OCI-LY7 (cell line): ENCODE data around the gene GPR142. TPM values are rescaled to one million over a fixed set of nuclear protein-coding genes. Genes with fewer than 3 reads are reported as not detected.

ENCODE experiments used
- BruUV-seq: library from RNA; stranded (reverse); fragments of 400-500 nt; replicated peaks from 2 replicates; lab custom pipeline; 2021; lab: Mats Ljungman, UMichigan
- CTCF ChIA-PET: fragments of 300-600 bp; sonication (Branson Sonifier 250); formaldehyde crosslinking; loops from one replicate; lab custom pipeline; 2022; ENCODE audit warnings: antibody characterized with exemption; ENCODE audit not compliant: unreplicated experiment; lab: Charles Lee
- POLR2A ChIA-PET: fragments of 300-600 bp; sonication (Branson Sonifier 250); formaldehyde crosslinking; loops from one replicate; lab custom pipeline; 2022; ENCODE audit warnings: antibody characterized with exemption; lab: Charles Lee
- DNase-seq: peaks from one replicate; pipeline ENCODE4 v3.0.0-alpha.2; 2015; ENCODE audit warnings: low spot score
- H2AFZ ChIP-seq: fragments of 200-600 bp; sonication (generic), shearing (Covaris generic); 2 replicates; pipeline ENCODE4 v1.6.1; 2014; ENCODE audit warnings: mild to moderate bottlenecking, antibody characterized with exemption, low read length, moderate library complexity
- H3K27ac ChIP-seq: fragments of 200-600 bp; sonication (generic); 2 replicates; pipeline ENCODE4 v1.5.1; 2014; ENCODE audit warnings: mixed run types, low read depth, mild to moderate bottlenecking, moderate library complexity, low read length, inconsistent platforms; ENCODE audit not compliant: poor library complexity, severe bottlenecking
- H3K36me3 ChIP-seq: fragments of 200-600 bp; sonication (generic); 2 replicates; pipeline ENCODE4 v1.6.1; 2014; ENCODE audit warnings: mild to moderate bottlenecking, antibody characterized with exemption, low read length, moderate library complexity, mixed read lengths; ENCODE audit not compliant: insufficient read depth
- H3K4me1 ChIP-seq: fragments of 200-600 bp; sonication (generic); 2 replicates; pipeline ENCODE4 v1.5.1; 2014; ENCODE audit warnings: mild to moderate bottlenecking, low read length; ENCODE audit not compliant: insufficient read depth, poor library complexity, severe bottlenecking
- H3K4me2 ChIP-seq: fragments of 200-600 bp; sonication (generic); 2 replicates; pipeline ENCODE4 v1.6.1; 2014; ENCODE audit warnings: mild to moderate bottlenecking, low read length
- H3K4me3 ChIP-seq: fragments of 200-600 bp; sonication (generic); 2 replicates; pipeline ENCODE4 v1.5.1; 2014; ENCODE audit warnings: mild to moderate bottlenecking, low read depth, low read length; ENCODE audit not compliant: poor library complexity, severe bottlenecking
- H3K79me2 ChIP-seq: fragments of 200-600 bp; sonication (generic); 2 replicates; pipeline ENCODE4 v1.6.1; 2016; ENCODE audit warnings: low read depth, mild to moderate bottlenecking, low read length, moderate library complexity, mixed read lengths; ENCODE audit not compliant: insufficient read depth
- H3K9me2 ChIP-seq: fragments of 200-600 bp; sonication (generic); 2 replicates; pipeline ENCODE4 v1.6.1; 2016; ENCODE audit warnings: mild to moderate bottlenecking, low read length, mixed read lengths; ENCODE audit not compliant: insufficient read depth
- H3K9me3 ChIP-seq: fragments of 200-600 bp; sonication (generic); 2 replicates; pipeline ENCODE4 v1.6.1; 2014; ENCODE audit warnings: mild to moderate bottlenecking, mixed run types, low read length, mixed read lengths
- H4K20me1 ChIP-seq: fragments of 200-600 bp; sonication (generic); 2 replicates; pipeline ENCODE4 v1.6.1; 2014; ENCODE audit warnings: mild to moderate bottlenecking, antibody characterized with exemption, low read length, moderate library complexity, mixed read lengths; ENCODE audit not compliant: insufficient read depth
- CTCF ChIP-seq: fragments of 200-600 bp; sonication (generic); conservative IDR thresholded peaks from 2 replicates; pipeline ENCODE4 v1.5.1; 2014; ENCODE audit warnings: mild to moderate bottlenecking, antibody characterized with exemption, low read length, moderate library complexity, mixed read lengths
- EZH2phosphoT487 ChIP-seq: fragments of 200-600 bp; sonication (generic); IDR thresholded peaks from 2 replicates; pipeline ENCODE4 v1.6.1; 2018; ENCODE audit warnings: low read depth, borderline replicate concordance, mild to moderate bottlenecking, mixed run types, antibody characterized with exemption, low read length, moderate library complexity, mixed read lengths
- intact Hi-C: fragments of 100-400 bp; cut with micrococcal nuclease; formaldehyde crosslinking; loops from one replicate; pipeline ENCODE4 v1.10.0; 2022; ENCODE audit not compliant: unreplicated experiment
- total RNA-seq, 2 experiments: library from RNA; depleted of rRNA in 1 of 2; stranded (reverse); fragments of >200 nt in 1 of 2; shearing (Covaris generic) in 1 of 2; gene quantifications; 2 replicates each; pipeline ENCODE4 v1.2.3, GENCODE V29; 2014 to 2022

GPR142 gene
- total RNA-seq, 2 experiments from 2014 or later, result not detected

- H3K4me3 ChIP-seq, result no peak overlapping the region
- no peaks in the 10 kb centered on the region for H4K20me1 ChIP-seq
- H3K27ac ChIP-seq, result no peak overlapping the region
- CTCF ChIA-PET, result interaction anchor here (0.8 kb wide), 1 partner anchor 18 kb away, joined by 5 read pairs; no protein-coding TSS in a partner anchor
- peaks cover 13% of the 10 kb centered on the region for H3K4me1 ChIP-seq
- no peaks in the 10 kb centered on the region for H3K9me2 ChIP-seq
- H3K9me3 ChIP-seq, result no peaks in the 10 kb centered on the region
- POLR2A ChIA-PET, result no interaction called here
- no peaks in the 10 kb centered on the region for H3K79me2 ChIP-seq
- H3K4me2 ChIP-seq, result peak overlapping the region; percentile 26; the same call in 1 of the 2 replicates
- DNase-seq, result peak; percentile 22
- H2AFZ ChIP-seq, result peak overlapping the region; percentile 41; the same call in 1 of the 2 replicates
- no peak for TF ChIP-seq EZH2phosphoT487
- no peak for TF ChIP-seq CTCF
- H3K36me3 ChIP-seq, result no peaks in the 10 kb centered on the region
- intact Hi-C loops, result no loop called here
- no TSS peak for BruUV-seq
These were observed 35.2 kb upstream of the GPR142 start for GRCh38 chr17:74332017-74332650.

GRCh38 chr17:74332763-74333283 lies 34.5 kb upstream of the GPR142 start:
- Histone ChIP-seq H4K20me1 (no peaks in the 10 kb centered on the region), H3K4me1 (peaks cover 13% of the 10 kb centered on the region), H2AFZ (peak overlapping the region; percentile 41; the same call in 1 of the 2 replicates), H3K9me3 (no peaks in the 10 kb centered on the region), H3K9me2 (no peaks in the 10 kb centered on the region), H3K4me3 (no peak overlapping the region), H3K79me2 (no peaks in the 10 kb centered on the region), H3K36me3 (no peaks in the 10 kb centered on the region), H3K4me2 (peak overlapping the region; percentile 26; the same call in 1 of the 2 replicates), H3K27ac (no peak overlapping the region)
- CTCF ChIA-PET, result interaction anchor here (0.8 kb wide), 1 partner anchor 18 kb away, joined by 5 read pairs; no protein-coding TSS in a partner anchor
- TF ChIP-seq EZH2phosphoT487 (no peak), CTCF (no peak)
- POLR2A ChIA-PET, result interaction anchor here (0.7 kb wide), 1 partner anchor 17 kb away, joined by 3 read pairs; no protein-coding TSS in a partner anchor
- intact Hi-C loops, result no loop called here
- BruUV-seq, result no TSS peak
- peak; percentile 44 for DNase-seq
